ENCODE data around the gene GALNT13. TPM values are rescaled to one million over a fixed set of nuclear protein-coding genes. Genes with fewer than 3 reads are reported as not detected.

The GALNT13 gene
- total RNA-seq, 1 donor from 2014 or later = 0.49 TPM

DNA sequence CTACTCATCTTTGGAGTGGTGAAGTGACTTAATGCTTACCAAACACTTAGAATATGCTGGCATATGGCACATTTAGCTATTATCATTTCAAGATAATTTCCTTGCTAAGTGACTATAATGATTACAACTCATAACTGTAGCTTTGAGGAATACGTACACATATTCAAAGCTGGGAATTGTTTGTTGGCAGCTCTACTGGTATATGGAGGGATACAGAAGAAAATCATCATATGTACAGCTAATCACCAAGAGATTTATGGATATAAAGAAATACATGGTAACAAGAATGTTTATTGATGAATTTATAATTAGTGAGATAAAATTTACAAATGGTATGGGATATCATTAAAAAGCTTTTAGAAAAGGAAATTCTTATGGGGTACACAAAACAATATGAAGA lies 207.2 kb downstream of the GALNT13 start:
- ATAC-seq (no peak), DNase-seq (ENCODE audit: low spot score) (no peak)
- intact Hi-C loops (cut with DNase I) = no loop called here

DNA sequence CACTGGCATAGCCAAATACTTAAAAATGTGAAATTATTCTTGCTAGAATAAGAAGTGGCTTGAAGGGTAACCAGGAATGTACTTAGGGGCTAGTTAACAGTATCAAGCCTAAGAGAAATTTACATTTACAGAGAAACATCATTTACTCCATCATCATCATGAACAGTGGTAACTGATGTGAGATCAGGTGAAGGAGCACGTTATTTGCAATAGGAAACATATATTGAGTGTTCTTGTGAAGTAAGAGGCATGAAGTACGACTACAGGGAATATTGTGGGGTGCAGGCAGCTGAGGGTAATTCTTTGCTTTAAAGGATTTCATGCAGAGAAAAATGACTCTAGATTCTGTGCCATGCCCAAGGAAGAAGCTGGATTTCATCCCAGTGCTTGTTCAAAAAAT lies 220.8 kb downstream of the GALNT13 start:
- ATAC-seq = no peak
- intact Hi-C loops (cut with DNase I) = no loop called here
- no peak for DNase-seq (ENCODE audit: low spot score)

DNA sequence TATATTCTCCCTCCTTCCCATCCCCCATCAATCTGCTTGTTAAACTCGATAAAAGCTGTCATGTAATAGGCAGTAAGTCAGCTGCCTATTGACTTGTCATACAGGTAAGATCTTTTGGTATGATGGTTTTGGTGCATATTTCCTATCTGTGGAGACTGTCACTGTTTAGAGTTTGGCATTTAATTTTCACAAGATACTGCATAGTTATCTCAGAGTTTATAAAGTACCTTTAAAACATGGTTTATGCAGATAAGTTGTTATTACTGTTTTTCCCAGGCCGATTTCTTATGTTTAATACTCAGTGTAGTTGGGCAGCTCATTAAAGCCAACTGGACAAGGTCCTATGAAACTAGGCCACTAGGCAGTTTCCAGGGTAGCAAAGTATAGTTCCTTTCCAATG lies 222.1 kb downstream of the GALNT13 start:
- DNase-seq (ENCODE audit: low spot score) = no peak
- intact Hi-C loops (cut with DNase I) = no loop called here
- ATAC-seq = no peak

DNA sequence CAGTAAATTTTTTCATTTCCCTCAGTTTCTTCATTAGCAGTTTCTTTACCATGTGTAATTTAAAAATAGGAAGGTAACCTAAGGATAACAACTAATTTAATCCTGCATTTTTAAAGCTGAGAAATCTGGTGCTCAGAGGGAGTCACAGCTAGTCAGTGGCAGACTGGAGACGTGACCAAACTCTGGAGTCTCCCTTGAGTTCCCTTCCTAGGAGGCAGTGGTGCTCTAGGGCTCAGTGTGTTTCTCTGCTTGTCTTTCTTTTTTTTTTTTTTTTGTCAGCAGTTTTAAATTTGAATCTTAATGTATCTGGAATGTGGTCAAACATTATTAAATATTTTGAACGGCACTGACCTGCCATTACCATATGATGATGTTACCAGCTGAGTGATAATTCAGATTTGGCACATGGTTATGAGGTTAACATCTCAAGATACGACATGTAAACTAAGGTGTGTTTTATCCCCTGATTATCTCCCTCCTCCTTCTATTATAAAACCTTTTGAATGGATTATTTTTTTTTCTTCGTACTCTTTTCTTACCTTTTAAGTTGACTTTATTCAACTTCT lies 226.2 kb downstream of the GALNT13 start:
- intact Hi-C loops (cut with DNase I) = no loop called here
- DNase-seq (ENCODE audit: low spot score) (no peak), ATAC-seq (no peak)

DNA sequence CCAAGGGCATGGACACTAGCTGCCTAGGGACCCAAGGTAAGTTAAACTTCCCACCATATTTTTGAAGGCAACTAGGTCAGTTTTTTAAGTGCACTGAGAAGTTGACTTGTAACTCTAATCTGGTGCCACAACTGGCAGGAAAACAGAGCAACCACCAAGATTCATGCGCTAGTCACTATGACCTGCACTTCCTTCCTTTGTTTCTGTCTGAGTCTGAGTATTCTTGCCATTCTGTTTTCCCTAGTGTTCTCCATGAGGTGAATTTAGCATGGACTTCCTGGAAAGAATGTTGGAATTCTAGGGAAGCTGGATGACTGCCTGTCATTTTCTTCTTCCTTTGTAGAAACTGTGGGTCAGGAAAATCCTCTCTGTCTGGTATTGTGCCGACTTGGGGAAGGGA lies 249.0 kb downstream of the GALNT13 start:
- ATAC-seq = no peak
- DNase-seq (ENCODE audit: low spot score) = no peak
- intact Hi-C loops (cut with DNase I) = no loop called here

DNA sequence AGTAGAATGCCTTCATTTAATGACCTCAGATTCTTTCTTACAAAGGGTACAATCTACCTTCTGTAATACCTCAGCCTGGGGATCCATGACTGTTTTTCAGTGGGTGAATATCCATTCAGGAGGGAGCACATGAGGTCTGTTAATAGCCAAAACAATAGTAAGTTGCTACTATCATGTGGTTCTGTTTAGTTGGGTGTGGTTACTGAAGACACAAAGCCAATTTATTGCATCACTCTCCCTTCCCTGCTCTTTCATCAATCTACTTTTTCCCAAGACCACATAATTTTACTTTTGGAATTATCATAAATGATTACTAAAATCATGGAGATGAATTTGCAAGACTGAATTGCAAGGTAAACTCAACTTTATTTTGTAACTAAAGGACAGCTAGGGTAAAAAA lies 254.2 kb downstream of the GALNT13 start:
- ATAC-seq = no peak
- DNase-seq (ENCODE audit: low spot score) = no peak
- intact Hi-C loops (cut with DNase I) = no loop called here

DNA sequence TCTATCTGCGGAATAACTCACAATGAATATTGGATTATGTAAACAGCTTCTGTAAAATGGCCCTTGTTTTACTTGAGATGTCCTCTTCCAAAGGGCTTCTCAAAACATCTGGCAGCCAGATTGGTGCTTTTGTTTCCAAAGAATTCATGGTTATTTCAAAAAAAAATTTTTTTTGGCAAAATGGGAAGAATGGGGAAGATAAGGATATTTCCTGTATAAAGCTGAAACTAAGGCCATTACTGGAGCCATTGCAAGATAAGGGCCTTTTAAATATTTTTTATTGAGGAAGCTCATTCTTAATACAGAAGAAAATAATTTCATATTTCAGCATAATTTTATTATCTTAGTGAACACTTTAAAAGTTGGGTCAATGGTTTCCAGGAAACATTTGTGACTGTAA lies 259.1 kb downstream of the GALNT13 start:
- intact Hi-C loops (cut with DNase I) = no loop called here
- DNase-seq (ENCODE audit: low spot score) (no peak), ATAC-seq (no peak)

DNA sequence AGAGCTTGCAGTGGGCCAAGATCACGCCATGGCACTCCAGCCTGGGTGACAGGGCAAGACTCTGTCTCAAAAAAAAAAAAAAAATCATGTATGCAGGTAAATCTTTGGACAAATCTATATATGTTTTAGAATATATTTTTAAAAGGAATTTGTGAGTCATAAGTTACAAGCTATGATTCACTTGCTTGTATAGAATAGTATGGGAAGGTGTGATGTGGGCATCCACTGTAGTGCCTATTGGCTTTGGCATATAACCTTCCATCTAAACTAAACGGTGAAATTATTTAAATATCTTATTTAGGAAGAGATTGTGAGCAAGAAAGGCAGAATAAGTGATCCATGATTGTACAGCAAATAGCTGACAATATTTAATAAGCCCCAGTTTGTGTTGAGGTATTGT lies 261.1 kb downstream of the GALNT13 start:
- intact Hi-C loops (cut with DNase I) = no loop called here
- ATAC-seq = no peak
- DNase-seq (ENCODE audit: low spot score) = no peak

DNA sequence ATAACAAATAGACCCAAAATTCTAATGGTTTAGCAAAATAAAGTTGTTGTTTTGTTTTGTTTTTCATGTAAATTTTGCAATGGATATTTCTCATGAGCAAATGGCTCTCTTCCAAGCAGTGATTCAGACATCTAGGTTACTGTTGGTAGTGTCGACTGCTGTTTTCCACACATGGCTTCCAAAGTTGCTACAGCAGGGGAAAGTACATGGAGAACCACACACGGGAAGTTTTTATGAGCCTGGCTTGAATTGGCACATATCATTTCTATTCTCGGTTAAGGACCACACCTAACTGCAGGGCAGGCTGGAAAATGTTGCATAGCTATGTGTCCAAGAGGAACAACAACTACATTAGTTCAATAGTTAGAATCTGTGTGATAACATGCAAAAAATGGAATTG lies 262.1 kb downstream of the GALNT13 start:
- intact Hi-C loops (cut with DNase I) = no loop called here
- ATAC-seq (no peak), DNase-seq (ENCODE audit: low spot score) (no peak)

DNA sequence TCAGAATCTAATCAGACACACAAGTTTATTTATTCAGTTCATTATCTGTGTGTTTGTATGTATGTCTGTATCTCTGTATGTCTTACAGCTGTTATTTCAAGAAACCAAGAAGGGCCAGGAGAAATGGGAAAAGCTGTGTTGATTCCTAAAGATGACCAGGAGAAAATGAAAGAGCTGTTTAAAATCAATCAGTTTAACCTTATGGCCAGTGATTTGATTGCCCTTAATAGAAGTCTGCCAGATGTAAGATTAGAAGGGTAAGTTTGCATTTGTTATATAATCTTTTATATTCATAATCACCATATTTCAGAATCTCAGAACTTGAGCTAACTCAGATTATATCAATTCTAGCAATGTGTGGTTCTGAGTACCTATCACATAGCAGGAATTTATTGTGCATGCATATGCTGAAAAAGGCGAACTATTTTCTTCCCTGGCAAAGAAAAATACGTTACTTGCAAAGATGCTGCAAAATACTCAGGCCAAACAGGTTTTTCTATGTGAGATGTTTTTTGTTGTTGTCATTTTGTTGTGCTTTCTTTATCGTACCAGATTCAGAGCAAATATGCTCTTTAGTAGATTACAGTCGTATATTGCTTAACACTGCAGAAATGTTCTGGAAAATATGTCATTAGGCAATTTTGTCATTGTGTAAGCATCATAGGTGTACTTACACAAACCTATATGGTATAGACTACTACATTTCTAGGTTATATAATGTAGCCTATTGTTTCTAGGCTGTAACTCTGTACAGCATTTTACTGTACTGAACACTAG lies 268.7 kb downstream of the GALNT13 start:
- intact Hi-C loops (cut with DNase I) = no loop called here
- DNase-seq (ENCODE audit: low spot score) (no peak), ATAC-seq (no peak)

DNA sequence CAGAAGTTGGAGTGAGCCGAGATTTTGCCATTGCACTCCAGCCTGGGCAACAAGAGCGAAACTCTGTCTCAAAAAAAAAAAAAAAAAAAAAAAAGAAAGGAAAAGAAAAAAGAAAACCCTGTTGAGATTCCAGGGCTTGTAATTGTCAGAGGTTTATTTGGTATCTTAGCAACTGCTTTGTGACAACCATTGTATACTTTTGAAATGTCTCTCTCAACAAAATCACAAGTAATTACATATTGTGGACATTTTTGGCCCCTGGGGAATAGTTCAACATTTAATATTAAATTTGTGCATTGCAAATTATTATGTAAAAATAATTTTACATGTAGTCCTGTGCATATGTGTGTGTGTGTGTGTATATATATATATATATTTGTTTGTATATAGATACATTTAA lies 270.8 kb downstream of the GALNT13 start:
- ATAC-seq = no peak
- intact Hi-C loops (cut with DNase I) = no loop called here

DNA sequence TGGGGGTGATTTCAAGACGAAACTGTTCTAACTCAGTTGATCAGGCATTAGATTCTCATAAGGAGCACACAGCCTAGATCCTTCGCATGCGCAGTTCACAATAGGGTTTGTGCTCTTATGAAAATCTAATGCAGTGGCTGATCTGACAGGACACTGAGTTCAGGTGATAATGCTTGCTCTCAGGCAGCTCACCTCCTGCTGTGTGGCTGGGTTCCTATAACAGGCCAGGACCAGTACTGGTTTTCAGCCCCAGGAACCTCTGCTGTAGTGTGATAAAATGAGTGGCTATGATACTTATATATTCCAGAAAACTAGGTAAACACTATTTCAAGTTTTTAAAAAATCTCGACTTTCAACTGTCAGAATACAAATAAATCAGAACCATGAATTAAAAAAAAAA lies 271.4 kb downstream of the GALNT13 start:
- intact Hi-C loops (cut with DNase I) = no loop called here
- ATAC-seq = no peak

More for the DNA sequence above, 270.8 kb downstream of the GALNT13 start:
- no peak for DNase-seq (ENCODE audit: low spot score)

DNA sequence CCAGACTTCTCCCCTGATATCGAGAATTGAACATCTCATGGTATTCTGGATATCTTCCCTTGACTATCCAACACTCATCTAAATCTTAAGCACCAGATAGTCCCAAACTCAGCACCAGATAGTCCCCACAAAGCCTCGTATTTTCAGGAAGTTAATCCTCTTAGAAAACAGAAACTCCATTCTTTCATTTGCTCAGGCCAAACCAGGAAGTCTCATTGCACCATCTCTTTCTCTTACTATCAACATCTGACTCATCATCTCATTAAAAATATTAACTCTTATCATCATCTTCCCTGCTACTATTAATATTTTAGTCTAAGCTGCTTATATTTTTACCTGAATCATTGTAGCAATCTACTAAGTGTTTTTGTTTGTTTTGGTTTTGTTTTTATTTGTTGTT lies 286.4 kb downstream of the GALNT13 start:
- no peak for DNase-seq (ENCODE audit: low spot score)
- intact Hi-C loops (cut with DNase I) = no loop called here
- ATAC-seq = no peak

More for the DNA sequence above, 271.4 kb downstream of the GALNT13 start:
- DNase-seq (ENCODE audit: low spot score) = no peak

DNA sequence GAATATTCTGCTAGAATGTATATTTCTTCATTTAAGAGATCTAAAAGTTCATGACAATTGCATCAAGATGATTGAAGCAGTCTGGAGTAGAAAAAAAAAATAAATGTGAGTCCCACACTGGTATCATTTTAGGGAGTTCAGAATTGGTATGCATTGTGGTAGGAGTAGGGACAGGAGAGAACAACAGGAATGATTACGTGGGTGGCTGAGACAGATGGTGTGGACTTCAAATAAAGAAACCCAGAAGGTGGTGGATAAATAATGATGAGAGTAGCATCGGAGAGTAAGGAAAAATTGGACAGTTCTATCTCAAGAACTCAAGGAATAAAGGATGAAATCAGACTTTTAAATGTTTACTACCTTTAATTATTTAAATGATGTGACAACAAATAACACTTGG lies 289.6 kb downstream of the GALNT13 start:
- DNase-seq (ENCODE audit: low spot score) = no peak
- intact Hi-C loops (cut with DNase I) = no loop called here

DNA sequence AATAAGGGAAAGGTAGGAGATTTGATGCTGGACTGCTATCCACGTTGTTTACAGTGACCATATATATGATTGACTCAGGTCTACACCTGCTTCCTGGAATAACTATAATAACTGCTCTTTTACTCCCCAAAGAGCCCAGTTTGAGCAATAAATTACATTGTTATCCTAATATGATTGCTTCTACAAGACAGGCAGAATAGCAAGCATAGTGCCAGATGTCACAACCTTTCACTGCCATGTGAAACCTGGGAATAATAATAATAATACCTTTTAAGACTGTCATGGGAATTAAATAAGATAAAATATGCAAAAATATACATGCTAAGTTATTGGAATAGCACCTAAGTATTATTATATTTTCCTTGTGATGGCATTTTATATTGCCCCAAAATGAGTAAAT lies 298.7 kb downstream of the GALNT13 start:
- DNase-seq (ENCODE audit: low spot score) (no peak), ATAC-seq (no peak)
- intact Hi-C loops (cut with DNase I) = no loop called here

More for the DNA sequence above, 289.6 kb downstream of the GALNT13 start:
- ATAC-seq = no peak

DNA sequence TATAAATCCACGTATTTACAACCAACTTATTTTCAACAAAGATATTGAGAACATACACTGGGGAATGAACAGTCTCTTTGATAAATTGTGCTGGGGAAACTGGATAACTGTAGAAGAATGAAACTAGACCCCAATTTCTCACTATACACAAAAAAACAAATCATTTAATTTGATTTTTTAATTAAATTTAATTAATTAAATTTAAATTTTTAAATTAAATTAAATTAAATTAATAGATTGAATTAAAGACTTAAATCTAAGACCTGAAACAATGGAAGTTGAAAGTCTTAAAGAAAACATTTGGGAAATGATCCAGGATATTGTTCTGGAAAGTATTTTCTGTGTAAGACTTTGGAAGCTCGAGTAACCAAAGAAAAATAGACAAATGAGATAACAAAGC lies 301.4 kb downstream of the GALNT13 start:
- DNase-seq (ENCODE audit: low spot score) = no peak
- ATAC-seq = no peak
- intact Hi-C loops (cut with DNase I) = no loop called here

DNA sequence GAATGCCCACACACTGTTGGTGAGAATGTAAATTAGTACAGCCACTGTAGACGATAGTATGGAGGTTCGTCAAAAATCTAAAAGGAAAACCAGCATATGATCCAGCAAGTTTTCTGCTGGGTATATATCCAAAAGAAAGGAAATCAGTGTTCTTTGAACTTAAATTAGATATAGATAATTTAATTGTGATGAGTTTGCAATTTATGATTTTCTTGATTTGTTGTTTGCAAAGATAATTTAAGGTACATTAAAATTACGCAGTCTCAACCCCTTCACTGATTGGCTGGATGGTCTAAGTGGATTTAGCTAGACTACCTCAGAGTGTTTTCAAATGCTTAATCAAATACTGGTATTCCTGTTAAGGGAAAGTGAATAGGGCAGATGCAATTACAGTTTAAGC lies 302.2 kb downstream of the GALNT13 start:
- no peak for DNase-seq (ENCODE audit: low spot score)
- intact Hi-C loops (cut with DNase I) = no loop called here
- no peak for ATAC-seq

DNA sequence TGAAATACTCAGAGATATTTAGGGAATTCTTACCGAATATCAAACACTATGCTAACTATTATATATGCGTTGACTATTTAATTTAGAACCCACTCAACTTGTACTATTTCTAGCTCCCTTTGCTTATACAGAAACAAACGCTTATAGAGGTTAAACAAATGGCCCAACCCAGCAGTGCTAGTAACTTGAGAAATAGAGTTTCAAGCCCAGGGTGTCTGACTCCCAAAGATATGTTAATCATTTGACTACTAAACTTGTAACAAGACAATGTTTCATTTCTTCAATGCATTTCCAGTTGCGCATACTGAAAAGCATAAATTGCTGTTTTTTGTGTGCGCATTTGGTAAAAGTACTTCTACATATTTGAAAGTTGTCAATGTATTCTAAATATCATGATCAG lies 310.3 kb downstream of the GALNT13 start:
- no peak for ATAC-seq
- no peak for DNase-seq (ENCODE audit: low spot score)
- intact Hi-C loops (cut with DNase I) = no loop called here

DNA sequence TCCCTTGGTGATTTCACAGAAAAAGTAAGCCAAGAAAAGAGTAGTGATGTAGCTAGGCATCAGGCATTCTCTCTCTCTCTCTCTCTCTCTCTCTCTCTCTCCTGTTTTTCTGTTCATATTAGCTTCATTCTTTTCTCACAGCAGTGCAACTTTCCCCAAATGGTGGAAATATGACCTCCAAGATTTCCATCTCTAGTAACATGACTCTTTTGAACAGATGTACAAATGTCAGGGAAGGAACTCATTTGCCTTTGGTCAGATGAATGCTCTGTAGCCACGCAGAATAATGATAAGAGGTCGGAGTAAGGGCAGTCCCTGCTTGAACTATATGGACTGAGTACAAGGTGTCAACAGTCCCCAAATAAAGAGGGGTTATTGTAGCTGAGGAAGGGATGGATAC lies 316.2 kb downstream of the GALNT13 start:
- DNase-seq (ENCODE audit: low spot score) = no peak
- no peak for ATAC-seq
- intact Hi-C loops (cut with DNase I) = no loop called here

DNA sequence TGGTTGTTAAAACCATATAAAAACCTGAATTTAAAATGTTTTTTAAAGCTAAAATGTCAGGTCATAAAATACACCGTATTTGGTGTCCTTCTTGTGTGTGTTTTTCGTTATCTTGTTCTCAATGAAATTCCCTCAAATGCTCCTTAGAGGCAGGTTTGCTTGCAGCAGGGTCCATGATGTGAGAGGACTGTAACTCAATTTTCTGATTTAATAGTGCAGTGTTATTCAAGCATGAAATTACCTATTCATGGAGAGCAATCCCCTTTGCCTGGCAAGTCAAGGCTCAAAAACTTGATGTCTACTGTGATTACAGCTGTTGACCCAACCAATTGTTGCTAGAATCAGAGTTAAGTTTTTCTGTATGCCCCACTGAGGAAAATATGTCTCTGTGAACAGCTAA lies 318.2 kb downstream of the GALNT13 start:
- no peak for DNase-seq (ENCODE audit: low spot score)
- intact Hi-C loops (cut with DNase I) = no loop called here

DNA sequence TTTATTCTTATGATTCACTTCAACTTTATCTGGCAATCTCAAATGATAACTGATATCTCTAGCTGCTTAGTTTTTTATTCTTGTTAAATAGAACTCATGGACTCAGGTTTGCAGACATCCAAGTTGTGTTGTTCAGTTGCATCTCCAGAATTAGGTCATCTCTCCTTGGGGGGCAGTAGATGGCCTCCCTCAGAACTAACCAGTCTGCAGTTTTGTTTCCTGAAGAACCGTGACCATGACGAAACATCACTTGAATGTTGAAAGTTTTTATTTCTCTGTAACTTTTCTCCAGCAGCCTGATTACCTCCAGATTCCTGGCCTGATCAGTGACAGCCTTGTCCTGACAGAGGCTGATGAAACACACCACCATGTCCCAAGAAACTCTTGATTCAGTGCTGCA lies 321.5 kb downstream of the GALNT13 start:
- intact Hi-C loops (cut with DNase I) = no loop called here
- ATAC-seq (no peak), DNase-seq (ENCODE audit: low spot score) (no peak)

More for the DNA sequence above, 318.2 kb downstream of the GALNT13 start:
- no peak for ATAC-seq

Data from sciatic nerve (tissue), 2 donors.